Panc1 (cell line): ENCODE results near the gene ZNF454. TPM values are rescaled to one million over a fixed set of nuclear protein-coding genes. Genes with fewer than 3 reads are reported as not detected.

Experiments
- ATAC-seq: fragments of 200-7000 bp; cut with Tn5 transposase; 2 replicates; pipeline ENCODE4 v1.9.1; 2020; ENCODE audit warnings: mild to moderate bottlenecking, moderate library complexity
- BruUV-seq: library from RNA; stranded (reverse); fragments of 400-500 nt; replicated peaks from 2 replicates; lab custom pipeline; 2021; lab: Mats Ljungman, UMichigan
- CTCF ChIA-PET: fragments of 300-600 bp; sonication (Branson Sonifier 250); formaldehyde crosslinking; loops from one replicate; lab custom pipeline; 2022; ENCODE audit warnings: antibody characterized with exemption; lab: Charles Lee
- POLR2A ChIA-PET: fragments of 300-600 bp; sonication (Branson Sonifier 250); formaldehyde crosslinking; loops from one replicate; lab custom pipeline; 2022; ENCODE audit warnings: antibody characterized with exemption; lab: Charles Lee
- DNase-seq: peaks from one replicate; pipeline ENCODE4 v3.0.0-alpha.2; 2010; ENCODE audit warnings: low read depth, low spot score
- H3K27ac ChIP-seq: 2 replicates; pipeline ENCODE4 v1.5.1; 2011; ENCODE audit warnings: mild to moderate bottlenecking, low read length, inconsistent platforms
- H3K27me3 ChIP-seq: fragments of 200-500 bp; sonication (Bioruptor generic); 2 replicates; pipeline ENCODE4 v1.6.0; 2014; ENCODE audit warnings: low read length, inconsistent platforms; ENCODE audit not compliant: control insufficient read depth, insufficient read depth
- H3K36me3 ChIP-seq: fragments of 200-500 bp; sonication (Bioruptor generic); 2 replicates; pipeline ENCODE4 v1.5.1; 2014; ENCODE audit warnings: inconsistent platforms, mild to moderate bottlenecking, low read length, moderate library complexity; ENCODE audit not compliant: control insufficient read depth, insufficient read depth
- H3K4me1 ChIP-seq: 2 replicates; pipeline ENCODE4 v1.5.1; 2011; ENCODE audit warnings: inconsistent platforms, mild to moderate bottlenecking, low read length, moderate library complexity; ENCODE audit not compliant: control insufficient read depth, insufficient read depth
- H3K4me3 ChIP-seq, 2 experiments: 2 replicates each; pipeline ENCODE4 v1.5.1; 2011 to 2012; ENCODE audit warnings: low read depth in 2 of 2, low read length in 2 of 2, mild to moderate bottlenecking in 2 of 2, inconsistent platforms in 1 of 2, moderate library complexity in 1 of 2
- H3K9me3 ChIP-seq: fragments of 200-500 bp; sonication (Bioruptor generic); 2 replicates; pipeline ENCODE4 v1.5.1; 2014; ENCODE audit warnings: low read depth, mild to moderate bottlenecking, inconsistent platforms, low read length, moderate library complexity; ENCODE audit not compliant: control insufficient read depth, insufficient read depth
- CTCF ChIP-seq: fragments of 450-650 bp; IDR thresholded peaks from 2 replicates; pipeline ENCODE4 v1.5.1; 2017; ENCODE audit warnings: mild to moderate bottlenecking
- POLR2AphosphoS5 ChIP-seq: IDR thresholded peaks from 2 replicates; pipeline ENCODE4 v1.6.1; 2012; ENCODE audit warnings: mild to moderate bottlenecking, low read depth, low read length, moderate library complexity
- SIN3A ChIP-seq: IDR thresholded peaks from 2 replicates; pipeline ENCODE4 v1.6.1; 2012; ENCODE audit warnings: low read depth, mild to moderate bottlenecking, low read length, moderate library complexity, borderline replicate concordance; ENCODE audit not compliant: insufficient read depth
- TCF7L2 ChIP-seq: IDR thresholded peaks from 2 replicates; pipeline ENCODE4 v1.6.1; 2011; ENCODE audit warnings: mild to moderate bottlenecking, low read depth, low read length, inconsistent platforms
- in situ Hi-C: cut with HindIII; loops from 2 replicates; pipeline ENCODE4 v1.10.0; 2016; ENCODE audit warnings: low sequenced_read_pairs, low pct_unique_long_range_greater_than_20kb
- intact Hi-C: fragments of 100-400 bp; cut with micrococcal nuclease; formaldehyde crosslinking; loops from one replicate; pipeline ENCODE4 v1.10.0; 2022; ENCODE audit not compliant: unreplicated experiment
- total RNA-seq: library from RNA; stranded (reverse); gene quantifications from one replicate; pipeline ENCODE4 v1.2.1, GENCODE V29; 2021; ENCODE audit not compliant: unreplicated experiment
- TF ChIP-seq, protein P1 (sequence below), 2 experiments: IDR thresholded peaks; 2 replicates each; pipeline ENCODE4 v1.6.1; 2011 to 2012; ENCODE audit warnings: low read depth in 2 of 2, control low read depth in 1 of 2, low read length in 1 of 2, mild to moderate bottlenecking in 1 of 2, moderate library complexity in 1 of 2; ENCODE audit not compliant: insufficient read depth in 1 of 2

ZNF454 gene
- total RNA-seq, 1 experiment from 2014 or later = 0.10 TPM

DNA sequence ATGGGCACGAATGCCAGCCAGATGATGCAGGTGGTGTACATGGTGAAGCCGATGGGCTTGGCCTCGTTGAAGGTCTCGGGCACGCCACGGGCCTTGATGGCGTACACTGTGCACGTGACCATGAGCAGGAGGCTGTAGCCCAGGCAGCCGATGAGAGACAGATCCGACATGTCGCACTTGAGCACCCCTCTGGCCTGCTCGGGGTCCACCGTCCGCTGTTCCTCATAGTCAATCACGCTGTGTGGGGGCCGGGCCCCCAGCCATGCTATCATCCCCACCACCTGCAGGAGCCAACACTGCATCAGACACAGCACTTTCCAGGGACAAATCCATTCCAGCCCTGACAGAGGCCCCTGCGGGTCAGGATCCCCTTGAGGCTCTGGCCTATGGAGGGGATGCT, 41.9 kb downstream of the ZNF454 start:
- H3K27ac ChIP-seq = no peak overlapping the region
- DNase-seq (no peak), ATAC-seq (no peak)
- CTCF ChIA-PET = interaction anchor here (0.6 to 0.7 kb wide), 3 partner anchors 55 to 487 kb away, joined by 3 to 10 read pairs (median 5); no protein-coding TSS in a partner anchor
- intact Hi-C loops = no loop called here
- H3K9me3 ChIP-seq = peaks cover 6% of the 10 kb centered on the region; the same call in 1 of the 2 replicates
- H3K27me3 ChIP-seq = no peaks in the 10 kb centered on the region
- no peak overlapping the region for H3K4me3 ChIP-seq
- BruUV-seq = no TSS peak
- TF ChIP-seq SIN3A = no peak
- H3K4me1 ChIP-seq = no peaks in the 10 kb centered on the region
- in situ Hi-C loops = no loop called here
- POLR2A ChIA-PET = interaction anchor here (0.6 to 0.9 kb wide), 3 partner anchors 17 to 1527 kb away, joined by 4 to 15 read pairs (median 6); no protein-coding TSS in a partner anchor
- H3K36me3 ChIP-seq = no peaks in the 10 kb centered on the region

- POLR2A ChIA-PET = no interaction called here
These were observed 42.7 kb downstream of the ZNF454 start for GRCh38 chr5:178983728-178984127.

More at GRCh38 chr5:178983728-178984127, 42.7 kb downstream of the ZNF454 start:
- BruUV-seq = no TSS peak
- Histone ChIP-seq H3K27me3 (no peaks in the 10 kb centered on the region), H3K4me3 (no peak overlapping the region), H3K4me1 (no peaks in the 10 kb centered on the region), H3K9me3 (peaks cover 5% of the 10 kb centered on the region; the same call in 1 of the 2 replicates), H3K27ac (no peak overlapping the region), H3K36me3 (no peaks in the 10 kb centered on the region)
- intact Hi-C loops = no loop called here
- DNase-seq (no peak), ATAC-seq (no peak)
- TF ChIP-seq, protein P1, sequence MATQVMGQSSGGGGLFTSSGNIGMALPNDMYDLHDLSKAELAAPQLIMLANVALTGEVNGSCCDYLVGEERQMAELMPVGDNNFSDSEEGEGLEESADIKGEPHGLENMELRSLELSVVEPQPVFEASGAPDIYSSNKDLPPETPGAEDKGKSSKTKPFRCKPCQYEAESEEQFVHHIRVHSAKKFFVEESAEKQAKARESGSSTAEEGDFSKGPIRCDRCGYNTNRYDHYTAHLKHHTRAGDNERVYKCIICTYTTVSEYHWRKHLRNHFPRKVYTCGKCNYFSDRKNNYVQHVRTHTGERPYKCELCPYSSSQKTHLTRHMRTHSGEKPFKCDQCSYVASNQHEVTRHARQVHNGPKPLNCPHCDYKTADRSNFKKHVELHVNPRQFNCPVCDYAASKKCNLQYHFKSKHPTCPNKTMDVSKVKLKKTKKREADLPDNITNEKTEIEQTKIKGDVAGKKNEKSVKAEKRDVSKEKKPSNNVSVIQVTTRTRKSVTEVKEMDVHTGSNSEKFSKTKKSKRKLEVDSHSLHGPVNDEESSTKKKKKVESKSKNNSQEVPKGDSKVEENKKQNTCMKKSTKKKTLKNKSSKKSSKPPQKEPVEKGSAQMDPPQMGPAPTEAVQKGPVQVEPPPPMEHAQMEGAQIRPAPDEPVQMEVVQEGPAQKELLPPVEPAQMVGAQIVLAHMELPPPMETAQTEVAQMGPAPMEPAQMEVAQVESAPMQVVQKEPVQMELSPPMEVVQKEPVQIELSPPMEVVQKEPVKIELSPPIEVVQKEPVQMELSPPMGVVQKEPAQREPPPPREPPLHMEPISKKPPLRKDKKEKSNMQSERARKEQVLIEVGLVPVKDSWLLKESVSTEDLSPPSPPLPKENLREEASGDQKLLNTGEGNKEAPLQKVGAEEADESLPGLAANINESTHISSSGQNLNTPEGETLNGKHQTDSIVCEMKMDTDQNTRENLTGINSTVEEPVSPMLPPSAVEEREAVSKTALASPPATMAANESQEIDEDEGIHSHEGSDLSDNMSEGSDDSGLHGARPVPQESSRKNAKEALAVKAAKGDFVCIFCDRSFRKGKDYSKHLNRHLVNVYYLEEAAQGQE (IDR thresholded peaks at IDR 0.05; ENCODE audit: insufficient read depth in 1 of 2, low read depth in 2 of 2, low read length in 1 of 2) = no peak
- no peak for TF ChIP-seq POLR2AphosphoS5
- TF ChIP-seq SIN3A = no peak
- no peak for TF ChIP-seq TCF7L2
- no peak for TF ChIP-seq CTCF
- in situ Hi-C loops = no loop called here
- CTCF ChIA-PET = no interaction called here
